ENCODE measurements around the gene CHCHD2. TPM values are rescaled to one million over a fixed set of nuclear protein-coding genes. Genes with fewer than 3 reads are reported as not detected.

The CHCHD2 gene
- total and polyA plus RNA-seq, 9 of the 15 experiments (the other 6 are each of a cell fraction or from before 2014, with no cell fraction given), result 145 to 1,044 (median 648) TPM

- TF ChIP-seq ZNF175 (CRISPR knock-in tag; IDR thresholded peaks at IDR 0.05; ENCODE audit: low read depth) (no peak), ZNF324 (CRISPR knock-in tag; IDR thresholded peaks at IDR 0.05) (0 out of 2 replicates have a peak, but pooled peaks have one; percentile 22), TAF1 (IDR thresholded peaks at IDR 0.05; ENCODE audit: control insufficient read depth, extremely low read depth, insufficient read depth, low read length, severe bottlenecking) (peak; percentile 25), ATF7 (IDR thresholded peaks at IDR 0.05) (peak; percentile 96), ZNF583 (CRISPR knock-in tag; IDR thresholded peaks at IDR 0.05) (no peak), TEAD1 (CRISPR knock-in tag; IDR thresholded peaks at IDR 0.05) (no peak), ZNF436 (CRISPR knock-in tag; IDR thresholded peaks at IDR 0.05) (no peak), ETV6 (IDR thresholded peaks at IDR 0.05; ENCODE audit: borderline replicate concordance in 1 of 2, low read depth in 2 of 2, low read length in 1 of 2) (no peak), ETV6 (CRISPR knock-in tag; IDR thresholded peaks at IDR 0.05; ENCODE audit: borderline replicate concordance) (no peak), HDAC1 (IDR thresholded peaks at IDR 0.05) (no peak), TAF15 (IDR thresholded peaks at IDR 0.05; ENCODE audit: low read depth, low read length) (no peak), CEBPB (tag; IDR thresholded peaks at IDR 0.05) (peak; percentile 63; the same call in 1 of the 2 replicates), PHF21A (IDR thresholded peaks at IDR 0.05; ENCODE audit: borderline replicate concordance, low read depth) (no peak), CREB1 (IDR thresholded peaks at IDR 0.05) (peak; percentile 62; the same call in 1 of the 2 replicates), CREB1 (CRISPR knock-in tag; IDR thresholded peaks at IDR 0.05) (no peak), FOSL1 (tag; conservative IDR thresholded peaks at IDR 0.05) (0 out of 2 replicates have a peak, but pooled peaks have one; percentile 28)
- TF ChIP-seq, protein P1, sequence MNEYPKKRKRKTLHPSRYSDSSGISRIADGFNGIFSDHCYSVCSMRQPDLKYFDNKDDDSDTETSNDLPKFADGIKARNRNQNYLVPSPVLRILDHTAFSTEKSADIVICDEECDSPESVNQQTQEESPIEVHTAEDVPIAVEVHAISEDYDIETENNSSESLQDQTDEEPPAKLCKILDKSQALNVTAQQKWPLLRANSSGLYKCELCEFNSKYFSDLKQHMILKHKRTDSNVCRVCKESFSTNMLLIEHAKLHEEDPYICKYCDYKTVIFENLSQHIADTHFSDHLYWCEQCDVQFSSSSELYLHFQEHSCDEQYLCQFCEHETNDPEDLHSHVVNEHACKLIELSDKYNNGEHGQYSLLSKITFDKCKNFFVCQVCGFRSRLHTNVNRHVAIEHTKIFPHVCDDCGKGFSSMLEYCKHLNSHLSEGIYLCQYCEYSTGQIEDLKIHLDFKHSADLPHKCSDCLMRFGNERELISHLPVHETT (CRISPR knock-in tag; conservative IDR thresholded peaks at IDR 0.05 in 1 of 2, IDR thresholded peaks at IDR 0.05 in 1 of 2), result 0 out of 4 replicates have a peak, but pooled peaks of 1 of the 2 experiments have one; percentile 41
- TF ChIP-seq, protein P2, sequence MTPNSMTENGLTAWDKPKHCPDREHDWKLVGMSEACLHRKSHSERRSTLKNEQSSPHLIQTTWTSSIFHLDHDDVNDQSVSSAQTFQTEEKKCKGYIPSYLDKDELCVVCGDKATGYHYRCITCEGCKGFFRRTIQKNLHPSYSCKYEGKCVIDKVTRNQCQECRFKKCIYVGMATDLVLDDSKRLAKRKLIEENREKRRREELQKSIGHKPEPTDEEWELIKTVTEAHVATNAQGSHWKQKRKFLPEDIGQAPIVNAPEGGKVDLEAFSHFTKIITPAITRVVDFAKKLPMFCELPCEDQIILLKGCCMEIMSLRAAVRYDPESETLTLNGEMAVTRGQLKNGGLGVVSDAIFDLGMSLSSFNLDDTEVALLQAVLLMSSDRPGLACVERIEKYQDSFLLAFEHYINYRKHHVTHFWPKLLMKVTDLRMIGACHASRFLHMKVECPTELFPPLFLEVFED (CRISPR knock-in tag; conservative IDR thresholded peaks at IDR 0.05), result no peak
- TF ChIP-seq, protein P3, sequence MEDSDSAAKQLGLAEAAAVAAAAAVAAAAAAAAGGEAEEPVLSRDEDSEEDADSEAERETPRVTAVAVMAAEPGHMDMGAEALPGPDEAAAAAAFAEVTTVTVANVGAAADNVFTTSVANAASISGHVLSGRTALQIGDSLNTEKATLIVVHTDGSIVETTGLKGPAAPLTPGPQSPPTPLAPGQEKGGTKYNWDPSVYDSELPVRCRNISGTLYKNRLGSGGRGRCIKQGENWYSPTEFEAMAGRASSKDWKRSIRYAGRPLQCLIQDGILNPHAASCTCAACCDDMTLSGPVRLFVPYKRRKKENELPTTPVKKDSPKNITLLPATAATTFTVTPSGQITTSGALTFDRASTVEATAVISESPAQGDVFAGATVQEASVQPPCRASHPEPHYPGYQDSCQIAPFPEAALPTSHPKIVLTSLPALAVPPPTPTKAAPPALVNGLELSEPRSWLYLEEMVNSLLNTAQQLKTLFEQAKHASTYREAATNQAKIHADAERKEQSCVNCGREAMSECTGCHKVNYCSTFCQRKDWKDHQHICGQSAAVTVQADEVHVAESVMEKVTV (CRISPR knock-in tag; IDR thresholded peaks at IDR 0.05), result no peak
Measured at GRCh38 chr7:56105508-56105907, 768 bp downstream of the CHCHD2 start (continued).

Measured in K562 (cell line).